Sigmoid colon (tissue), 4 donors: ENCODE data around the gene NLRX1.

Source experiments
- POLR2AphosphoS5 ChIP-seq, 4 donors: sonication (generic); formaldehyde crosslinking; IDR thresholded peaks; one replicate each; pipeline ENCODE4 v1.6.1; 2017; ENCODE audit warnings: antibody characterized with exemption in 4 of 4
- TF ChIP-seq, protein P1 (sequence below), 4 experiments: fragments of 450-650 bp in 3 of 4; fragments of 200-600 bp in 1 of 4; IDR thresholded peaks; one replicate each; pipeline ENCODE4 v1.5.1; 2016 to 2019; ENCODE audit warnings: antibody characterized with exemption in 4 of 4, mild to moderate bottlenecking in 3 of 4, moderate library complexity in 2 of 4

DNA sequence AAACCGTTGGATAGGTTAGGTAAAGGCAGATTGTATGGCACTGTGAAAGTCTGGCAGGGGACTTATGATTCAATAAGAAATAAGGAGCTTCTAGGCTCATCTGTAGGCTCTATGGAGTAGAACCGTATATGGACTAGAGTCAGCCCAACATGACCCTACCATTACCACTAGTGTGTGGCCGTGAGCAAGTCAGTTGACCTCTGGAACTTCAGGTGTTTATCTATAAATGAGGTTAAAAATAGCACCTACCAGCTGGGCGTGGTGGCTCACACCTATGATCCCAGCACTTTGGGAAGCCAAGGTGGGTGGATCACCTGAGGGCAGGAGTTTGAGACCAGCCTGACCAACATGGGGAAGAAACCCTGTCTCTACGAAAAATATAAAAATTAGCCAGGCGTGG is 42.7 kb upstream of the NLRX1 start:
- TF ChIP-seq, protein P1, sequence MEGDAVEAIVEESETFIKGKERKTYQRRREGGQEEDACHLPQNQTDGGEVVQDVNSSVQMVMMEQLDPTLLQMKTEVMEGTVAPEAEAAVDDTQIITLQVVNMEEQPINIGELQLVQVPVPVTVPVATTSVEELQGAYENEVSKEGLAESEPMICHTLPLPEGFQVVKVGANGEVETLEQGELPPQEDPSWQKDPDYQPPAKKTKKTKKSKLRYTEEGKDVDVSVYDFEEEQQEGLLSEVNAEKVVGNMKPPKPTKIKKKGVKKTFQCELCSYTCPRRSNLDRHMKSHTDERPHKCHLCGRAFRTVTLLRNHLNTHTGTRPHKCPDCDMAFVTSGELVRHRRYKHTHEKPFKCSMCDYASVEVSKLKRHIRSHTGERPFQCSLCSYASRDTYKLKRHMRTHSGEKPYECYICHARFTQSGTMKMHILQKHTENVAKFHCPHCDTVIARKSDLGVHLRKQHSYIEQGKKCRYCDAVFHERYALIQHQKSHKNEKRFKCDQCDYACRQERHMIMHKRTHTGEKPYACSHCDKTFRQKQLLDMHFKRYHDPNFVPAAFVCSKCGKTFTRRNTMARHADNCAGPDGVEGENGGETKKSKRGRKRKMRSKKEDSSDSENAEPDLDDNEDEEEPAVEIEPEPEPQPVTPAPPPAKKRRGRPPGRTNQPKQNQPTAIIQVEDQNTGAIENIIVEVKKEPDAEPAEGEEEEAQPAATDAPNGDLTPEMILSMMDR (IDR thresholded peaks at IDR 0.05) = no peak
- no peak for TF ChIP-seq POLR2AphosphoS5 (IDR thresholded peaks at IDR 0.05)
